AG09309 (cell line): Measurements from ENCODE around the gene RNF220.

Source experiments
- DNase-seq: peaks from one replicate; pipeline ENCODE4 v3.0.0-alpha.2; 2010; ENCODE audit warnings: low read depth
- H3K4me3 ChIP-seq: 2 replicates; pipeline ENCODE4 v1.5.1; 2011; ENCODE audit warnings: mild to moderate bottlenecking, low read depth, low read length, moderate library complexity; ENCODE audit not compliant: control insufficient read depth
- CTCF ChIP-seq: IDR thresholded peaks from 2 replicates; pipeline ENCODE4 v1.5.1; 2011; ENCODE audit warnings: mild to moderate bottlenecking, low read depth, low read length, inconsistent platforms; ENCODE audit not compliant: insufficient read depth, control insufficient read depth; ENCODE audit errors: missing control alignments

The RNF220 gene

GRCh38 chr1:44433209-44433608 lies 28.2 kb downstream of the RNF220 start:
- H3K4me3 ChIP-seq, result no peak overlapping the region
- DNase-seq, result no peak
- no peak for TF ChIP-seq CTCF

- H3K4me3 ChIP-seq, result no peak overlapping the region
- TF ChIP-seq CTCF, result no peak
- DNase-seq, result no peak
These were observed 31.5 kb downstream of the RNF220 start for GRCh38 chr1:44436401-44437106.

- no peak for TF ChIP-seq CTCF
- H3K4me3 ChIP-seq, result no peak overlapping the region
- DNase-seq, result no peak
These were observed 32.2 kb downstream of the RNF220 start for GRCh38 chr1:44437107-44437716.

- TF ChIP-seq CTCF, result no peak
- no peak overlapping the region for H3K4me3 ChIP-seq
- DNase-seq, result no peak
These were observed 37.7 kb downstream of the RNF220 start for GRCh38 chr1:44442791-44443190.

GRCh38 chr1:44447051-44447810 lies 42.2 kb downstream of the RNF220 start:
- no peak overlapping the region for H3K4me3 ChIP-seq
- DNase-seq, result no peak
- TF ChIP-seq CTCF, result no peak

GRCh38 chr1:44453798-44454349 lies 48.8 kb downstream of the RNF220 start:
- DNase-seq, result no peak
- H3K4me3 ChIP-seq, result no peak overlapping the region
- TF ChIP-seq CTCF, result no peak
